C4-2B (cell line): ENCODE data around the gene CTIF.

Source experiments
- CTCF ChIP-seq: fragments of 450-650 bp; conservative IDR thresholded peaks from 2 replicates; pipeline ENCODE4 v1.5.1; 2017; ENCODE audit warnings: mild to moderate bottlenecking
- ZFX ChIP-seq: fragments of 450-650 bp; IDR thresholded peaks from 2 replicates; pipeline ENCODE4 v1.6.1; 2017

GRCh38 chr18:48615566-48616401 is 77.0 kb downstream of the CTIF start:
- TF ChIP-seq CTCF, result peak; percentile 59
- no peak for TF ChIP-seq ZFX
